Activated gamma-delta T cell treated with anti-CD3 and anti-CD28 coated beads, Interleukin-2, amount 50 U/mL, for 16 hours (primary cell): ENCODE data around the gene GRK1.

Experiments
- DNase-seq: peaks from one replicate; pipeline ENCODE4 v3.0.0-alpha.2; 2020; ENCODE audit warnings: low read depth

The GRK1 gene

GRCh38 chr13:113650275-113650674 is 16.7 kb upstream of the GRK1 start:
- DNase-seq = no peak

DNA sequence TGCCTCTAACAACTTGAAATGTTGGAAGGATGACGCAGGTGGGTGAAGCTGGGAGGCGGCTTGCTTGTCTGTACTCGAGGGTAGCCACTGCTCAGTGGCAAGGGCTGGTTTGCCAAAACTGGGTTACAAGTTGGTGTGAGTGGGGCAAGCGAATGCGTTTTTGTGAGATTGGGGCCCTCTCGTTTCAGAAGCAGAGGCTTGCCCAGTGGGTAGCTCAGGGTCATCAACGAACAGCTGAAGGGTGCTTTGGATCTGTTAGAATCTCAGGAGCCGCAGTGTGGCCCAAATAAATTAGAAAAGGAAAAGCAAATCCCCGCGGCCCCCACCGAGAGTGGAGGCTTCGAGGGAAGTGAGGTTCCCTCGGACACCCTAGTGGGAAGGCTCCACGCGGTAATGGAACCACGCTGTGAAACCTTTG is 16.3 kb upstream of the GRK1 start:
- DNase-seq = no peak

DNA sequence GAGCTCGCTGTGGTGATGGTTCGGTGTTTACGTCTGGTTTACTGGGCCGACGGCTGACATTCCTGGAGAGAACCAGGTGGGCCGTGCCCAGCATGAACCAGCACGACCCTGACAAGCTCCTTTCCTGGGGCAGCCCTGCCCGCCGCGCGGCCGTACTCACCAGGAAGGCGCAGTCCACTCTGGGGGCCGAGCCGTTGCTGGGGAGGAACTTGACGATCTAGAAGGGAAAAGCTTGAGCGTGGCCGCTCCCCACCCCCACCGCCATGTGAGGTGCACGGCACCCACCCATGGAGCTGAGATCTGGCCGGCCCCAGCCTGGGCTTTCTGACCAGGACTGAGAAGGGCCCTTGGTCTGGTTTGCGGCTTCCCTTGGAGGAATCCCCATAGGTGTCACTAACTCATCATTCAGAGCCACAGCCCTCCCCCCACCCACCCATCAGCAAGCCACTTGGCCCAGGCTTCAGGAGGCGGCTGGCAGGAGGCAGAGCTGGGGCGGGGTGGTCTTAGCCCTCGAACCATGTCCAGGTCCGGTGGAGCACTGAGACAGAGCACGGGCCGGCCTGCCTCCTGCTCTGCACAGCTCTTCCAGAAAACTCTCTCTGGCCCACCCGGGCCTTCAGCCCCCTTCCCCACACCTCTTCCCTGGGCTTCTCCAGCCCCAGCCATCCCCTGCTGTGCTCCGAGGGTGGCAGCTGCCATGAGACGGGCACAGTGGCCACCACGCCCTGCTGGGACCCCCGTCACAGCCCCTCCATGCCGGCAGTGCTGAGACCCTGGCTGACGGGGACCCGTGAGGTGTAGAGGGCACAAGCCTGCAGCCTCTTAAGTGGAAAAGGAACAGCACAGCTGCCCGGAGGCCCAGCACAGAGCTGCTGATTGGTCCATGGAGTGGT is 15.3 kb upstream of the GRK1 start:
- DNase-seq = no peak

DNA sequence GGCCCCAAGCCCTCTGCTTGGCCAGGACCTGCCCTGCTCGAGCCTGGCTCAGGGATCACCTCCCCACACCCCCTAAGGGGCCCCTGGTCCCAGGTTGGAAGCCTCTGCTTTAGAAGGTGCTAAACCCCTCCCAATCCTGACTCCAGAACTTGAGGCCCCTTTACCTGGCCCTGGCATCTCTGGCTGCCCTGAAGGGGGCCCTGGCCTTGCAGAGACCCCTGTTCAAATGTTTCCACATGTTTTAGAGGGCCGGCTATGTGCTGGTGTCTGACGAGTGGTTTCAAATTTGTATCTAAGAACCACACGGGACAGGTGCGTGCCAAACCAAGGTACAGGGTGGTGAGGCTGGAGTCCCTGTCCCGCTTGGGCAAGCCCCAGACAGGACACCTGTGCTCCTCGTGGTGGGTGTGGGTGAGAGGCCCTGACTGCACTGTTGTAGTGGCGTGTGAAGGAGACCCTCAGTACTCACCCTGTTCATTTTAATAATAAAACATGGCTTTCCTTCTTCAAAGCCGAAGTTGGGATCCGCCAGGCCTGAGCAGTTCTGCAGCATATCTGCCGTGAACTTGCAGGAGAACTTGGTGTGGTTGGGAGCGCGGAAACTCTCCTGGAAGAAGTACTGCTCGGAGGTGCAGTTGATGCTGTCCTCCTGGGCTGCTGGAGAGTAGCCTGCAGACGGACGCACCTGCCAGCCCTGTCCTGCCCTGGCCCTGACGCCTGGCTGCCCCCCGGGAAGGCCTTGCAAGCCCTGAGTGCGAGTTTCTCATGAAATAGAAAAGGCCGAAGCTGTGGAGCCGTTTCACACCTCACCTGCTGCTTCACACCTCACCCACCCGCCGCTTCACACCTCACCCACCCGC is 14.4 kb upstream of the GRK1 start:
- DNase-seq = no peak

- DNase-seq = no peak
These were observed 13.5 kb upstream of the GRK1 start for GRCh38 chr13:113653264-113654174.

DNA sequence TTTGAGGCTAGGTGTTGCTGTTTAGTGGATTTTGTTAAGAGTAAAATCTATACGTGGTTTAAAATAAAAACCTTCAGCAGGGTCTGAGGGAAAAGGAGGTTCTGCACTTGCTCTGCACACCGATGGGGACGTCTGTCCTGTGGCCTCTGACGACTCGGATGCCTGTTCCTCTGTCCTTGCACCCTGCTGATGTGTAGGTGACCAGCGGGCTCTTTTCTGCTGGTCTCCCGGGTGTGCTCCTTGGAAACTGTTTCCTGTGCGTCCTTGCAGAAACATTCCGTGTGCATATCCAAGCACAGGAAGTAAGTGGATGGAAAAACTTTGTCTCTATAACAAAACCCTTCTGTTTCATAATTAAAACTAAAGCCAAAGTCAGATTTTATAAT is 12.9 kb upstream of the GRK1 start:
- no peak for DNase-seq

DNA sequence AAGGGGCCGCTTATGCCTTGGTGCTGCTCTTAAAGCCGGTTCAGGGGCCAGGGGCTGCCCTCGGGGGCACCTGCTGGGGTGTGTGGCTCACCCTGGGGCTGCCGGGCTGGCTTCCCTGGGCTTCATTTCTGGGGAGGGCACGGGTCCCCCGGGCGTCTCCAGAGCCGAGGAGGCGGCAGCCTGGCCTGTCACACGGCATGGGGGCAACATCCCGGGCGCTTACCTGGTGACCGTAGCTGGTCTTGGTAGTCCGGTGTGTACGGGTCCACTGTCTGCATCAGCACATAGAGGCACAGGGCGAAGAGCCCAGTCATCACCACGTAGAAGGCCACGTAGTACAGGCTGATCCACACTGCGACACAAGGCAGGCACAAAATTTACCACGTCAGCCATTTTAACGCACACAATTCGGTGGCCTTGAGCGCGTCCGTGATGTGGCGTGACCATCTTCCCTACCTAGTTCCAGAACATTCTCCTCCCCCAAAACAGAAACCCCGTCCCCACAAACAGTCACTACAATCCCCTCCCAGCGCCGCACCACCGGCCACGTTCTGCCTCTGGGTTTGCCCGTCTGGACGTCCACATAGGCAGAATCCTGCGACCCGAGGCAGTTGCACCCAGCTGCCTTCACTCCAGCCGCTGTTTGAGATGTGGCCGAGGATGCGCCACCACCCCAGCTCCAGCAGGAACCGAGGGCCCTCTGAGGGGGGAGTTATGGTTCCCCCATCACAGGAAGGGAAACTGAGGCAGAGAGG is 12.3 kb upstream of the GRK1 start:
- DNase-seq = no peak

- DNase-seq = no peak
These were observed 11.5 kb upstream of the GRK1 start for GRCh38 chr13:113655346-113656002.

DNA sequence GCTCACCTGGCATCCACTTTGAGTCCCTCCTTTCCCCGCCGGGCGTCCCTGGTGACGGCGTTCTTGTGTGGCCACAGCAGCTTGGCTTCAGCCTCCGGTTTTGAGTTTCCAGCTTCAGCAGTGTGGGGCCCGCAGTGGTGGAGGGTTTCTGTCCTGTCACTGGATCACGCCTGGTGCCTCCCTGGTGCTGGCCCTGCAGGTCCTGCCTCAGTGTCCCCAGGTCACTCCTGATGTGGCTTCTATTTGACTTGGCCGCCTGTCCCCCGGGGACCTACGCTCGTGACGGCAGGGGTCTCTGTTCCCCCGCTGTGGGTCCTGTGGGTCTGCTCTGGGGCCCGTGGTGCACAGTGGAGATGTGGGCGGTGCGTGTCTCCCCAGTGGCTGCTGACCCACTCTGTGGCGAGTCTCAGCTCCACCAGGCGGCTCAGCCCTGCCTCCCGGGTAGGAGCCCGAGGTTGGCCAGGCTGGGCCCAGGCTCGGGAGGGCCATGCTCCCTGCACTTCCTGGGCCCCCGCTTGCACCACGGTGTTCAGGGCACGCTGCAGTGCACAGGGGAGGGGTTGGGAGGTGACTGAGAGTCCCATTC is 10.9 kb upstream of the GRK1 start:
- no peak for DNase-seq

DNA sequence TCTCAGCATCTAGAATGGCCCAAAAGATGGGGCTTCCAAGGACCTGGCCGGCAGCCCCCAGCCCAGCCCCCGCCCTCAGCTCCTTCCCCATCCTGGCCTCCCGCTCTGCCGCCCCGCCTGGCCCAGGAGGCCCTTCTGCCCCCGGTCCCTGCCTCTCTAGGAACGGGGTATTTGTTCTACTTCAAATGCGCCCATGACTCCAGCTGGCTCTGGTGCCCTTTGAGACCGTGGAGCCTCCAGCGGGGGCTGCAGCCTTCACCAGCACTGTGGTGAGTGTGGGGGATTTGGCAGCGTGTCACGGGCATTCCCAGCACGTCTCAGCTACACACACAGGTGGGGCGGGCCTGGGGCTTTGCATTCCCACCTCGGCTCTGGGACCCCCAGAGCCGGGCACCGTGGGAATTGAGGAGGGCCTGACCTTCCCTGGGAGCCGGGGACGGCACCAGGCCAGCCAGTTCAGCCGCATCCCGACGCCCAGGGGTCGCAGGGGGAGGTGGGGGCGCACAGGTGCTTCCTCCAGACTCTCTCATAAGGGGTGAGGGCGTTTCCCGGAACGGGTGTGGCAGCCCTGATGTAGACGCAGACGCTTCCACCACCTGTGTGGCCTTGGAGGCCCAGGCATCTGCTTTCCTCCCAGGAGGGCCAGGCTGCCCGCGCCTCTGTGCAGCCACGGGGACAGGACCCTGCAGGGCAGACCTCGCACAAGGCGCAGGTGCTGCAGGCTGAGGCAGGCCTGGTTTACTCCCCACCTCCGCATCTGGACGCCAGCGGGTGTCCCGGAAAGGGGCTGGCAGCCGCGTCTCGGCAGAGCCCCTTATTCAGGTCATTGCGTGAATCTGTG is 10.0 kb upstream of the GRK1 start:
- DNase-seq = no peak

GRCh38 chr13:113657851-113658741 is 8.9 kb upstream of the GRK1 start, which contains the start of gene ATP4B:
ATP4B (minus strand) TSS chr13:113658198; CDS start chr13:113658144, 54 bp downstream.
- no peak for DNase-seq

DNA sequence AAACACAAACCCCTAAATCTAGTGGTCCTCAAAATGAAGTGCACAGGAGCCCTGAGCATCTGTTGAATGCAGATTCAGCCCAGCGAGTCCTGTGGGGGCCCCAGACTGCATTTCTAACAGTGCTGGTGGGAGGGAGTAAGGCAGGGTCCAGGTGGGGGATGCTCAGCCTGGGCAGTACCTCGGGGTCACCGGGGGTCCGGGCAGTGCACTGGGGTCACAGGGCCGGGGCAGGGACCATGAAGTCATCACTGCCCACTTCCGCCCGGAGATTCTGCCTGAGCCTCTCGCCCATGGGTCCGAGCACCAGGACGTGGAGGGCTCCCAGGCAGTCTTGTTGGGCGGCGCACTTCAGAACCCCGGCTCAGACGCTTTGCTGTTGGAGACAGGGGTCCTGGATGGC is 8.2 kb upstream of the GRK1 start:
- no peak for DNase-seq

- DNase-seq = no peak
These were observed 7.7 kb upstream of the GRK1 start for GRCh38 chr13:113659337-113659736.

- no peak for DNase-seq
These were observed 7.0 kb upstream of the GRK1 start for GRCh38 chr13:113660066-113660465.

DNA sequence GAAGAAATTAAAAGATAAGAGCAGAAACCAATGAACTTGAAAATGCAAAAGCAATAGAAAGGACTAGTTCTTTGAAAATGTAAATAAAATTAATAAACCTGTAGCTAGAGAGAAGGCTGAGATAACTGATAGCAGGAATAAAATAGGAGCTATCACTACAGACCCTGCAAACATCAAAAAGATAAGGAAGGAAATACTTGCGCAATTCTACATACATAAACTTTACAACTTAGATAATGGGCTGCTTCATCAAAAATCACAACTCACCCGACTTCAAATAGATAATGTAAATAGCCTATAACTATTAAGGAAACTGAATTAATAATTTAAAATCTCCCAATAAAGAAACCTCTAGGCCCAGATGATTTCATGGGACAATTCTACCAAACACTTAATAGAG is 5.5 kb upstream of the GRK1 start:
- no peak for DNase-seq

DNA sequence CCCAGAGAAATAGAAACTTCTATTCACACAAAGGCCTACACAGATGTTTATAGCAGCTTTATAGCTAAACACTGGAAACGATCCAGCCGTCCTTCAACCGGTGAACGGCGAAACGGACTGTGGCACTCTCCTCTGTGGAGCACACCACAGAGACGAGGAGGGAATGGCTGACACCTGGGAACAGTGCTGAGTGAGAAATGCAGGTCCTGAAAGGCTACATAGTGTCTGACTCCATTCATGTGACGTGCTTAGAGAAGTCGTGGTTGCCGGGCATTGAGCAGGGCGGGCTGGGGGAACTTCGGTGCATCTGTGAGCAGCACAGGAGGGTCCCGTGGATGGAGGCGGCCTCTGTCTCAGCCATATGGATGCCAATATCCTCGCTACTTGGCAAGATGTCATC is 3.1 kb upstream of the GRK1 start:
- DNase-seq = no peak

- no peak for DNase-seq
These were observed 2.0 kb upstream of the GRK1 start for GRCh38 chr13:113664751-113665596.
